Testis (tissue), 3 donors: ENCODE data around the gene MKS1. TPM values are rescaled to one million over a fixed set of nuclear protein-coding genes. Genes with fewer than 3 reads are reported as not detected.

ENCODE experiments used
- DNase-seq: peaks from one replicate; pipeline ENCODE4 v3.0.0-alpha.2; 2019
- H3K27ac ChIP-seq, 2 donors: fragments of 200-600 bp; sonication (generic); one replicate each; pipeline ENCODE4 v1.5.1; 2019
- H3K27me3 ChIP-seq: fragments of 200-600 bp; sonication (generic); one replicate; pipeline ENCODE4 v1.5.1; 2019
- H3K36me3 ChIP-seq: fragments of 200-600 bp; sonication (generic); one replicate; pipeline ENCODE4 v1.5.1; 2017; ENCODE audit warnings: low read depth; ENCODE audit errors: missing control alignments
- H3K4me1 ChIP-seq: fragments of 200-600 bp; sonication (generic); one replicate; pipeline ENCODE4 v1.5.1; 2019
- H3K4me3 ChIP-seq, 2 donors: fragments of 200-600 bp; sonication (generic); one replicate each; pipeline ENCODE4 v1.5.1; 2017 to 2019
- H3K9me3 ChIP-seq: fragments of 200-600 bp; sonication (generic); one replicate; pipeline ENCODE4 v1.5.1; 2017
- CTCF ChIP-seq, 3 experiments: fragments of 450-650 bp in 2 of 3; fragments of 200-600 bp in 1 of 3; sonication (generic) in 1 of 3; IDR thresholded peaks; one replicate each; pipeline ENCODE4 v1.5.1; 2016 to 2019; ENCODE audit warnings: antibody characterized with exemption in 3 of 3, mild to moderate bottlenecking in 2 of 3, moderate library complexity in 1 of 3
- POLR2A ChIP-seq: fragments of 450-650 bp; IDR thresholded peaks from one replicate; pipeline ENCODE4 v1.6.1; 2017; ENCODE audit warnings: antibody characterized with exemption, mild to moderate bottlenecking, moderate library complexity
- WGBS, 2 donors: methylation state at CpG; one replicate each; pipeline ENCODE4 v1.1.5; 2018; 5-methylcytosine and 5-hydroxymethylcytosine counted together
- intact Hi-C: fragments of 100-400 bp; cut with DNase I; formaldehyde crosslinking; loops from one replicate; pipeline ENCODE4 v1.15.1; 2023; ENCODE audit warnings: low total_unique reads
- polyA plus RNA-seq: library from polyadenylated mRNA; stranded (reverse); fragments of 350-450 nt; fragmentation: Illumina TruSeq; extraction: RNeasy Lipid Tissue Mini Kit (QIAGEN cat#74804); gene quantifications from one replicate; pipeline ENCODE4 v1.2.3, GENCODE V29; 2014; ENCODE audit warnings: low read depth, low replicate concordance; ENCODE audit not compliant: insufficient read depth
- total RNA-seq, 2 donors: library from RNA; depleted of rRNA; stranded (reverse); fragments of >200 nt; gene quantifications; one replicate each; pipeline ENCODE4 v1.2.3, GENCODE V29; 2016

The MKS1 gene
- total and polyA plus RNA-seq, 3 donors from 2014 or later = 32.0 to 34.3 (median 32.3) TPM

- Histone ChIP-seq H3K9me3 (no peaks in the 10 kb centered on the region), H3K27me3 (no peaks in the 10 kb centered on the region), H3K27ac (peak overlapping the region; percentile 11 to 50), H3K36me3 (no peaks in the 10 kb centered on the region), H3K4me1 (no peaks in the 10 kb centered on the region), H3K4me3 (peak overlapping the region; percentile 43 to 66)
- DNase-seq = peak; percentile 69
- TF ChIP-seq CTCF (IDR thresholded peaks at IDR 0.05) = no peak
- no peak for TF ChIP-seq POLR2A
- WGBS, 2 donors = 1% methylated on average over 40 to 65 of the region's 65 CpGs
- intact Hi-C loops = no loop called here
These were observed 61.9 kb downstream of the MKS1 start for GRCh38 chr17:58156839-58157803.

Other genes starting within 250 kb of the MKS1 start
- 10 to 100 TPM; 58.6 TPM for gene VEZF1, start 231.0 kb downstream of the MKS1 start, total RNA-seq
- 54.8 TPM for gene VEZF1, start 231.0 kb downstream of the MKS1 start, polyA plus RNA-seq
- 100 to 1,000 TPM; 150 to 159 TPM for gene SRSF1, start 212.0 kb downstream of the MKS1 start, total RNA-seq
- 128 TPM for gene SRSF1, start 212.0 kb downstream of the MKS1 start, polyA plus RNA-seq
- 10 to 100 TPM; 33.6 to 36.7 TPM for gene DYNLL2, start 135.8 kb downstream of the MKS1 start, total RNA-seq
- gene DYNLL2, start 135.8 kb downstream of the MKS1 start, polyA plus RNA-seq = 52.7 TPM
- gene OR4D1, start 70.9 kb downstream of the MKS1 start, total RNA-seq = under 1 TPM; 0.06 to 0.39 TPM
- gene OR4D1, start 70.9 kb downstream of the MKS1 start, polyA plus RNA-seq = 0.18 TPM
- gene OR4D2, start 52.3 kb downstream of the MKS1 start, total RNA-seq = not detected
- gene OR4D2, start 52.3 kb downstream of the MKS1 start, polyA plus RNA-seq = not detected
- gene EPX, start 26.5 kb downstream of the MKS1 start, total RNA-seq = not detected
- gene EPX, start 26.5 kb downstream of the MKS1 start, polyA plus RNA-seq = not detected
- gene LPO, start 19.3 kb upstream of the MKS1 start, total RNA-seq = 1 to 10 TPM; 1.8 to 2.0 TPM
- 2.7 TPM for gene LPO, start 19.3 kb upstream of the MKS1 start, polyA plus RNA-seq
- gene MPO, start 61.7 kb upstream of the MKS1 start, total RNA-seq = 1 to 10 TPM in 1 of 2 donors, under 1 TPM in 1; 0.87 to 1.1 TPM
- gene MPO, start 61.7 kb upstream of the MKS1 start, polyA plus RNA-seq = 0.87 TPM
- gene TSPOAP1, start 109.5 kb upstream of the MKS1 start, total RNA-seq = 10 to 100 TPM in 1 of 2 donors, 1 to 10 TPM in 1; 7.2 to 13.0 TPM
- gene TSPOAP1, start 109.5 kb upstream of the MKS1 start, polyA plus RNA-seq = 8.2 TPM
- 10 to 100 TPM; 59.3 to 64.4 TPM for gene SUPT4H1, start 132.9 kb upstream of the MKS1 start, total RNA-seq
- 98.5 TPM for gene SUPT4H1, start 132.9 kb upstream of the MKS1 start, polyA plus RNA-seq
- gene RNF43, start 198.3 kb upstream of the MKS1 start, total RNA-seq = 10 to 100 TPM; 15.6 to 22.7 TPM
- 9.7 TPM for gene RNF43, start 198.3 kb upstream of the MKS1 start, polyA plus RNA-seq